Body of pancreas (tissue), 4 donors: ENCODE results near the gene SLC9A1. TPM values are rescaled to one million over a fixed set of nuclear protein-coding genes. Genes with fewer than 3 reads are reported as not detected.

ENCODE experiments used
- ATAC-seq: fragments of 150-250 bp; one replicate; pipeline ENCODE4 v1.9.1; 2016
- DNase-seq, 4 donors: peaks; one replicate each; pipeline ENCODE4 v3.0.0-alpha.2; 2019
- H3K27ac ChIP-seq, 4 donors: fragments of 200-600 bp; sonication (generic); 1 replicate in 3 of 4; 2 replicates in 1 of 4; pipeline versions ENCODE4 v1.5.1 to v1.6.1; 2016 to 2019; ENCODE audit warnings: mild to moderate bottlenecking in 1 of 4, mixed read lengths in 1 of 4, moderate library complexity in 1 of 4
- H3K27me3 ChIP-seq, 2 donors: fragments of 200-600 bp; sonication (generic); one replicate each; pipeline ENCODE4 v1.6.0; 2016; ENCODE audit warnings: mild to moderate bottlenecking in 1 of 2
- H3K36me3 ChIP-seq, 2 donors: fragments of 200-600 bp; sonication (generic); replicated peaks in 1 of 2; 2 replicates each; pipeline ENCODE4 v1.5.1; 2016; ENCODE audit warnings: low read depth in 2 of 2; ENCODE audit not compliant: insufficient read depth in 1 of 2
- H3K4me1 ChIP-seq: fragments of 200-600 bp; sonication (generic); one replicate; pipeline ENCODE4 v1.6.0; 2016
- H3K4me3 ChIP-seq, 2 donors: fragments of 200-600 bp; sonication (generic); 1 replicate in 1 of 2; 2 replicates in 1 of 2; pipeline ENCODE4 v1.5.1; 2016 to 2019
- H3K9me3 ChIP-seq, 3 donors: fragments of 200-600 bp; sonication (generic); 1 replicate in 2 of 3; 2 replicates in 1 of 3; pipeline ENCODE4 v1.5.1; 2016
- POLR2A ChIP-seq, 3 donors: fragments of 450-650 bp; IDR thresholded peaks; one replicate each; pipeline ENCODE4 v1.6.1; 2016; ENCODE audit warnings: antibody characterized with exemption in 3 of 3, mild to moderate bottlenecking in 2 of 3
- WGBS, 2 donors: methylation state at CpG; one replicate each; pipeline ENCODE4 v1.1.5; 2017; 5-methylcytosine and 5-hydroxymethylcytosine counted together
- intact Hi-C: fragments of 100-400 bp; cut with DNase I; formaldehyde crosslinking; loops from one replicate; pipeline ENCODE4 v1.15.1; 2023
- total RNA-seq, 2 donors: library from RNA; depleted of rRNA; stranded (reverse); fragments of >200 nt; gene quantifications; one replicate each; pipeline ENCODE4 v1.1.0, GENCODE V29; 2016
- TF ChIP-seq, protein P1 (sequence below), 7 experiments: fragments of 450-650 bp in 4 of 7; fragments of 200-600 bp in 3 of 7; sonication (generic) in 3 of 7; IDR thresholded peaks; one replicate each; pipeline ENCODE4 v1.5.1; 2016 to 2019; ENCODE audit warnings: antibody characterized with exemption in 7 of 7

SLC9A1 gene
- total RNA-seq, 2 donors from 2014 or later: 6.9 to 7.8 TPM

DNA sequence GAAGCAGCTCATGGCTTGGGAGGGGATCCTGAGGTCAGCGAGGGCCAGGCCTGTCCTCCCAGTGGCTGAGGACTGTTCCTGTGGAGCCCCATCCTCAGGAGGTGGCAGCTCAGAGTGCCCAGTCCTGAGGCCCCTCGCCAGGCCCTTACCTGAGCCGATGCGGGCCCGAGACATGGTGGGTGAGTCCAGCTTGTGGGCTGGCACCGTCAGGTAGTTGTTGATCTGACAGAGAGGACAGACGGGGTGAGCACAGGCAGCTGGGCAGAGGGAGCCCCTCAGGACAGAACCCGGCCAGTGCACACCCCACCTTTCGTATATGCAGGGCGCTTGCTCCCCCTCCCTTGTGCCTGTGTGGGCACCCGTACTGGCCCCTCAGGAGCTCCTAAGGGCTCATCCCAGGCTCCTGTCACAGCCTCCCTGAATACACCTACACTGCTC, 53.9 kb downstream of the SLC9A1 start:
- no peak for TF ChIP-seq POLR2A (IDR thresholded peaks at IDR 0.05)
- TF ChIP-seq, protein P1, sequence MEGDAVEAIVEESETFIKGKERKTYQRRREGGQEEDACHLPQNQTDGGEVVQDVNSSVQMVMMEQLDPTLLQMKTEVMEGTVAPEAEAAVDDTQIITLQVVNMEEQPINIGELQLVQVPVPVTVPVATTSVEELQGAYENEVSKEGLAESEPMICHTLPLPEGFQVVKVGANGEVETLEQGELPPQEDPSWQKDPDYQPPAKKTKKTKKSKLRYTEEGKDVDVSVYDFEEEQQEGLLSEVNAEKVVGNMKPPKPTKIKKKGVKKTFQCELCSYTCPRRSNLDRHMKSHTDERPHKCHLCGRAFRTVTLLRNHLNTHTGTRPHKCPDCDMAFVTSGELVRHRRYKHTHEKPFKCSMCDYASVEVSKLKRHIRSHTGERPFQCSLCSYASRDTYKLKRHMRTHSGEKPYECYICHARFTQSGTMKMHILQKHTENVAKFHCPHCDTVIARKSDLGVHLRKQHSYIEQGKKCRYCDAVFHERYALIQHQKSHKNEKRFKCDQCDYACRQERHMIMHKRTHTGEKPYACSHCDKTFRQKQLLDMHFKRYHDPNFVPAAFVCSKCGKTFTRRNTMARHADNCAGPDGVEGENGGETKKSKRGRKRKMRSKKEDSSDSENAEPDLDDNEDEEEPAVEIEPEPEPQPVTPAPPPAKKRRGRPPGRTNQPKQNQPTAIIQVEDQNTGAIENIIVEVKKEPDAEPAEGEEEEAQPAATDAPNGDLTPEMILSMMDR (IDR thresholded peaks at IDR 0.05): no peak

DNA sequence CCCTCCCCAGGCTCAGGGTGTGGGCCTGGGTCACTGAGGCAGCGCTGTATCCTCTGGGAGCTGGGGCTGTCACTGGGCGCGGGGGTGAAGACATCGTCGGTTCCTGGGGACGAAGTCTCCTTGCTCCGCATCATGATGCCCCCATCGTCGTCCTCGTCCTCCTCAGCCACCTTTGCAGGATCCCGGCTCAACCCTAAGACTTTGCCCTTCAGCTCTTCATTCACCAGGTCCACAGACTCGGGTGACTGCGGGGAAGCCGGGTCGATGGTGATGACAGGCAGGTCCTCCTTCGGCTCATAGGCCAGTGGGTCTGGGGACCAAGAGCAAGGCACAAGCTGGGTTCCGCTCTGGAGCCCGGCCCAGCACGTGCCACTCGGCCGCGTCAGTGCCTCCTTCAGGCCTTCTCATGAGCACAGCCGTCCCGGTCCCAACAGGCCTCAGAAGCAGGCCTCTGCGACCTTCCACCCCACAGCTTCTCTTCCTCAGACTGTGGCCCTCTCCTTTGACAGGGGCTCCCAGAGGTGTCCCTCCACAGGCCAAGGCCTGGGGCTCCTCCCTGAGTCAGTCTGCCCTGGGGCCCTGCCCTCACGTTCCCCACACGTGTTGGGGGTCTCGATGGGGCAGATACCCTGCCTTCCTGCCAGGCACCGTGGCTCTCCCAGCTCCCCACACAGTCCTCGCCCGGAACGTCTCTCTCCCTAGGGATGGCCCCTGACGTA, 54.4 kb downstream of the SLC9A1 start:
- Histone ChIP-seq H3K9me3 (no peaks in the 10 kb centered on the region), H3K36me3 (no peaks in the 10 kb centered on the region), H3K4me3 (no peak overlapping the region), H3K27me3 (no peaks in the 10 kb centered on the region), H3K27ac (peak overlapping the region in 2 of 4 donors; percentile 32 to 53), H3K4me1 (no peaks in the 10 kb centered on the region)
- TF ChIP-seq POLR2A (IDR thresholded peaks at IDR 0.05): no peak
- TF ChIP-seq, protein P1 (IDR thresholded peaks at IDR 0.05): no peak
- 91 to 94% methylated on average over 4 to 33 of the region's 33 CpGs for WGBS, 2 donors
- ATAC-seq: no peak
- no peak for DNase-seq
- intact Hi-C loops: loop anchor here (5.0 kb wide), 1 partner anchor 192 kb away; no protein-coding TSS in a partner anchor

More for the DNA sequence above, 53.9 kb downstream of the SLC9A1 start:
- H3K9me3 ChIP-seq: no peaks in the 10 kb centered on the region
- ATAC-seq: no peak
- H3K36me3 ChIP-seq: no peaks in the 10 kb centered on the region
- no peaks in the 10 kb centered on the region for H3K27me3 ChIP-seq
- no peaks in the 10 kb centered on the region for H3K4me1 ChIP-seq
- 84 to 92% methylated on average over 6 to 11 of the region's 11 CpGs for WGBS, 2 donors
- no peak for DNase-seq
- H3K27ac ChIP-seq: no peak overlapping the region
- intact Hi-C loops: loop anchor here (5.0 kb wide), 1 partner anchor 191 kb away; no protein-coding TSS in a partner anchor
- H3K4me3 ChIP-seq: no peak overlapping the region

DNA sequence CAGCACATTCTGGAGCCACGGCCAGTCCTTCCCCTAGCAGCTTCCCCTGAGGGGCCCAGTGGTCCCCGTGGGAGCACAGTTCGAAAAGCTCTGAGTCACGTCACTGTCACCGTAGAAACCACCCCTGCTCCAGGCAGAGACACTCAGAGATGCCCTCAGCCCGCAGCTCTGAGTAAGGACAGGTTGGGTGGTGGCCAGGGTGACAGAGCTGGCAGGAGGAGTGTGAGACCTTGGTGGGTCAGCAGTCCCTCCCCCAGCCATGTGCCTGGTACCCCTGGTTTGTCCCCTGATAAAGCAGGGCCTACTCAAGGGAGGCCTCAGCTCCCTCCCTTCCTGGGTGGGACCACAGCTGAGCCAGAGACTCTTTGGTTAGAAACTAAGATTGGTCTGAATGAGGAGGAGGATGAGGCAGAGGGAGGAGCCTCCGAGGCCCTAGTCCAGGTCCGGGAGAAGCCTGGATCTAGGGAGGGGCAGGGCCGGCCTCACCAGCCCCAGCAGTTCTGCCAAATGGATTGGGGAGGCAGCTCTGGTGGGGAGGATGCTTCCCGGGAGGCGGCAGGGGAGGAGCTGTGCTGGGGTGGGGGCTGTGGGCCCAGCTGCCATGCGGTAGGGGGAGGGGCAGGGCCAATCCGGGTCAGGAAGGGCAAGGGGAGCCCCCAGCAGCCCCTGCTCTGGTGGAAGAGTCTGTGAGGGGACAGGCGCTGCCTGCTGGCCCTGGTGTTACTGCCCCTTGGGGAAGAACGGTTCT, 55.2 kb downstream of the SLC9A1 start:
- H3K36me3 ChIP-seq: no peaks in the 10 kb centered on the region
- DNase-seq: peak in 1 of 4 donors; percentile 53

DNA sequence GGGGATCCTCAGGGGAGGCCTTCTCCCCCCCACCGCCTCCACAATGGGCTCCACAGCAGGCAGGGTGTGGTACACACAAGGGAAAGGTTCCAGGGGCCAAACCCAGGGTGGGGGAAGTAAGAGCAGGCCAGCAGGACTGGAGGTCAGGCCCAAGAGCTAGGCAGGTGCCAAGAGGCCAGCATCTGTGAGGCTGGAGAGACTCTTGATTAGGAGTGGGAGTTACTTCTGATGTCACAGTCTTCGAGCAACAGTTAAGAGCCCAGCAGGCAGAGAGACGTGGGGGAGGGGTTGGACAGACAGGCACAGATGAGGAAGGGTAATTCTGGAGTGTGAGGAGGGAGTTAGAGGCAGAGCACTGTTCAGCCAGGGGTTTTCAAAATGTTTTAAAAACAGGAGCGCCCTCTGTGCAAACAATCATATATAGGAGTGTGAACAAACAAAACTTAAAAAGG, 55.8 kb downstream of the SLC9A1 start:
- H3K36me3 ChIP-seq: no peaks in the 10 kb centered on the region
- no peak overlapping the region for H3K4me3 ChIP-seq
- ATAC-seq: no peak
- H3K4me1 ChIP-seq: no peaks in the 10 kb centered on the region
- 59 to 64% methylated on average over 4 of the region's 4 CpGs for WGBS, 2 donors
- peak in 1 of 4 donors; percentile 43 for DNase-seq
- TF ChIP-seq, protein P1 (IDR thresholded peaks at IDR 0.05): no peak
- no peak for TF ChIP-seq POLR2A (IDR thresholded peaks at IDR 0.05)
- H3K27ac ChIP-seq: peak overlapping the region in 2 of 4 donors; percentile 19 to 53
- intact Hi-C loops: loop anchor here (10.0 kb wide), 1 partner anchor 124 kb away; no protein-coding TSS in a partner anchor
- no peaks in the 10 kb centered on the region for H3K9me3 ChIP-seq
- H3K27me3 ChIP-seq: no peaks in the 10 kb centered on the region

More for the DNA sequence above, 55.2 kb downstream of the SLC9A1 start:
- H3K4me1 ChIP-seq: no peaks in the 10 kb centered on the region
- TF ChIP-seq POLR2A (IDR thresholded peaks at IDR 0.05): no peak
- TF ChIP-seq, protein P1 (IDR thresholded peaks at IDR 0.05): no peak
- WGBS, 2 donors: 64 to 84% methylated on average over 11 to 12 of the region's 15 CpGs
- peak; percentile 17 for ATAC-seq
- intact Hi-C loops: loop anchor here (5.0 to 10.0 kb wide), 2 partner anchors 125 to 193 kb away; no protein-coding TSS in a partner anchor
- no peak overlapping the region for H3K4me3 ChIP-seq
- H3K27ac ChIP-seq: peak overlapping the region in 2 of 4 donors; percentile 32 to 53
- no peaks in the 10 kb centered on the region for H3K9me3 ChIP-seq
- no peaks in the 10 kb centered on the region for H3K27me3 ChIP-seq
